Left lobe of liver (tissue), 2 donors: ENCODE data around the gene KCNQ1. TPM values are rescaled to one million over a fixed set of nuclear protein-coding genes. Genes with fewer than 3 reads are reported as not detected.

Experiments
- ATAC-seq: fragments of 200-7000 bp; cut with Tn5 transposase; one replicate; pipeline ENCODE4 v1.9.1; 2020; ENCODE audit warnings: mild to moderate bottlenecking, moderate library complexity
- DNase-seq: peaks from one replicate; pipeline ENCODE4 v3.0.0-alpha.2; 2020; ENCODE audit warnings: low spot score
- total RNA-seq: library from RNA; stranded (reverse); gene quantifications from one replicate; pipeline ENCODE4 v1.2.1, GENCODE V29; 2021
- donor health status: DM: no; HTN: no; CAD: no; lungs with moderate emphysema.
- donor health status: DM: no; HTN: yes; CAD: no.

Gene KCNQ1
- total RNA-seq, 1 donor from 2014 or later, result 2.1 TPM

GRCh38 chr11:2660357-2660939, 215.6 kb downstream of the KCNQ1 start:
- DNase-seq, result no peak
- ATAC-seq, result no peak

GRCh38 chr11:2661173-2662023, 216.6 kb downstream of the KCNQ1 start:
- DNase-seq, result no peak
- ATAC-seq, result no peak

DNA sequence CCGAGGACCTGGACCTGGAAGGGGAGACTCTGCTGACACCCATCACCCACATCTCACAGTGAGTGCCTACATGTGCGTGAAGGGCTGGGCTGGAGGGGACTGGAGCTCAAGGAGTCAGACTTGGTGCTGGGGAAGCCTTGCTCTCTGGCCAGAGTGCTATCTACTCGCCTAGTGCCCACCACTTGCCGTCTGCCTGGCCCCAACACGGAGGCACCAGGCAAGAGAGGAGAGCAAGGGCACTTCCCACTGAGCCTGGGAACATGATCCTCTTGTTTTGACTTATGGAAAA, 217.2 kb downstream of the KCNQ1 start:
- DNase-seq (no peak), ATAC-seq (no peak)

- DNase-seq (no peak), ATAC-seq (no peak)
These were observed 217.9 kb downstream of the KCNQ1 start for GRCh38 chr11:2662430-2663299.

GRCh38 chr11:2663506-2663905, 218.7 kb downstream of the KCNQ1 start:
- no peak for DNase-seq
- peak; percentile 8 for ATAC-seq

- no peak for ATAC-seq
- DNase-seq, result no peak
These were observed 219.1 kb downstream of the KCNQ1 start for GRCh38 chr11:2663915-2664314.

GRCh38 chr11:2664376-2664775, 219.6 kb downstream of the KCNQ1 start:
- DNase-seq (no peak), ATAC-seq (no peak)

- ATAC-seq (no peak), DNase-seq (no peak)
These were observed 220.2 kb downstream of the KCNQ1 start for GRCh38 chr11:2664791-2665525.

DNA sequence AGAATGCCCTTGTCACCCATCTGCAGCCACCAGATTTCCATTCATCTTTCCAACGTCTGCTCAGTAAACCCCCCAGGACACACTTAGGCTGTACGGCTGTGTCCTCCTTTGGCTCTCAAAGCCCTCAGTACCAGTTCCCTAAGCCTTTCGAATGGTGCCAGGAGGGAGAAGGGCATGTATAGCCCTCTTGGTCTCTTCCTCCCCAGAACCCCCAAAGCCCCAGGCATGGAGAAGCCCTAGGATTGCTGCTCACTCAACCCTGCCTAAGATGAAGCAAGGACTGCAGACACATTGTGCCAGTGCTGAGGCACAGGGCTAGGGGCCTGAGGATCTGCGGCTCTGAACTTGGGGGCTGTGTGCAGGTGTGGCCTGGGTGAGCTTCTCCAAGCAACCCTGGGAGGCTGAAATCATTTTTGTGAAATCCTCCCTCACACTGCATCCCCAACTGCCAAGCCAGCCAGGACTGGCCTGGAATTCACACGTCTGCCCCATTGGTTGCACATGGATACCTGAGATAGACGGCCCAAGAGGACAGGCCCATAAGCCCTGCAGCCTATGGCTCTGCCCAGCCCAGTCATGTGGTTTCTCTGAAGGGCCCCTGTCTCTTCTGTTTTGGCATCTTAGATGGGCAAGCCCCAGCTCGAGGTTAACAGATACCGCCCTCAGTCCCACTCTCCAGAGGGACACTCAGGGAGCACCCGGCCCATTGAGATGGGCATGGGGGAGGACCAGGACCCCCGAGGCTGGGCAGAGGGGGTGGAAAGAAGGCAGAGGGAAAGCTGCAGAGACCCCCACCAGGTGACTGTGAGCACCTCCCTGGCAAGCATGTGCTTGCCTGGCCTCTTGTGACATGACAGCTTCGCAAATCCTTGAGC, 221.0 kb downstream of the KCNQ1 start:
- no peak for DNase-seq
- no peak for ATAC-seq

GRCh38 chr11:2666401-2666741, 221.6 kb downstream of the KCNQ1 start:
- DNase-seq (no peak), ATAC-seq (no peak)

GRCh38 chr11:2666828-2667570, 222.2 kb downstream of the KCNQ1 start:
- ATAC-seq (no peak), DNase-seq (no peak)

DNA sequence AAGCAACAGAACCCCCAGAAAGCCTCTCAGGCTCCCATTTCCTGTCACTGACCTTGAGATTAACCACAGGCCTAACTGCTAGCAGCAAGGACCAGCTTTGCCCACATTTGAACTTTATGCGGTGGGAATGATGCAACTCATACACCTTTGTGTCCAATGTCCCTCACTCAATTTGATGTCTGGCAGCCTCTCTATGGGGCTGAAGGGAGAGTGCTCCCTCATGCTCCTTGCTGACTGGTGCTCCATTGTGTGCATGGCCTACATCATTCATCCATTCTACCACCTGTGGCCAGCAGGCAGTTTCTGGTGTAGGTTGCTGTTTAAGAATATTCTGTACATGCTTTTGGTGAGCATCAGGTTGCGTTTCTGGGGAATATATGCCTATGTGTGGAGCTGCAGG, 223.1 kb downstream of the KCNQ1 start:
- DNase-seq (no peak), ATAC-seq (no peak)

GRCh38 chr11:2668876-2669275, 224.1 kb downstream of the KCNQ1 start:
- no peak for DNase-seq
- ATAC-seq, result peak; percentile 60

- ATAC-seq (no peak), DNase-seq (no peak)
These were observed 225.0 kb downstream of the KCNQ1 start for GRCh38 chr11:2669634-2670469.

DNA sequence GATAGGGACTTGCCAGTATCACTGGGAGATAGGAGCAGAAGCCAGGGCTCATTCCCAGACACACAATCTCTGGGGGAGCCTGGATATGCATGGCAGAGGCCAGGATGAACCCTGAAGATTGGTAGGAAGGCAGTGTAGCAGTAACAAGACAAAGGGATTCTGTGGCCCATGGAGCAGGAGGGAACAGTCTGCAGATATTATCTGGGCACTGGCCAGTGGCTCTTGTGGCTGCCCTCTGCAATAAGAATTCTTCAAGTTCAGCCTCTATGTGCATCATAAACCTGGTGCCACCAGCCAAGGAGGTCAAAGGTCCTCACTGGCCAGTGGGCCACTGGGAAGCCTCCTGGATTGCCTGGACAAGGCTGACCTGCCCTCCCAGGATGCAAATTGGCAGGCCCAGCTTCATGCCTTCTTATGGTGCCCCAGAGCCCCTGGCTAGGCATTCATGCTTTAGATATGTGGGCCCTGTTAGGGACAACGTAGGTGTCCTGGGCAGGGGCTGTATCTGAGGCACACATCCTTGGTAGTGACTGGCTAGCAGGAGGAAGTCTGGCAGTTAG, 225.8 kb downstream of the KCNQ1 start:
- DNase-seq (no peak), ATAC-seq (no peak)

DNA sequence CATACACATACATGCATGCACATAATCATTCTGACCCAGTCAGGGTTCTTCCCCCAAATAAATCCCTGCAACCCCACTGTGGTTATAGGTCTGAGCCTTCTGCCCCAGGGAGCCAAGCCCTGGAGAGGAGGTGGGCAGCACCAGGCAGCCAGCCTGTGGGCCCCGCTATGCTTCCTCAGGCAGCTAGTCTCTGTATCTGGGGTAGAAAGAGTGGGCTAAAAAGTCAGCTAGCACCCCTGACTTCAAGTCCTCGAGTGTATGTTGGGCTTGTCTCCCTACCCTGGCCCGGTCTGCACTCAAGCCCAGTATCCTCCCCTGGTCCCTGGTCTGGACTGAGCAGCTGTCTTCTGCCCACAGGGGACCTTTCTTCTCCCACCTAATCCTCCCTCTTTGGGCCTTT, 226.9 kb downstream of the KCNQ1 start:
- no peak for ATAC-seq
- no peak for DNase-seq

GRCh38 chr11:2672553-2673249, 227.9 kb downstream of the KCNQ1 start:
- ATAC-seq (no peak), DNase-seq (no peak)

- no peak for ATAC-seq
- no peak for DNase-seq
These were observed 228.4 kb downstream of the KCNQ1 start for GRCh38 chr11:2673250-2673610.
